Transverse colon (tissue), 4 donors: Measurements from ENCODE around the gene TLR4. TPM values are rescaled to one million over a fixed set of nuclear protein-coding genes. Genes with fewer than 3 reads are reported as not detected.

ENCODE experiments used
- DNase-seq: peaks from one replicate; pipeline ENCODE4 v3.0.0-alpha.2; 2019
- H3K27ac ChIP-seq, 4 donors: fragments of 200-600 bp; sonication (generic); 2 replicates each; pipeline ENCODE4 v1.5.1; 2016 to 2018; ENCODE audit warnings: inconsistent platforms in 4 of 4
- H3K27me3 ChIP-seq: fragments of 200-600 bp; sonication (generic); 2 replicates; pipeline ENCODE4 v1.5.1; 2017; ENCODE audit warnings: inconsistent platforms
- H3K36me3 ChIP-seq, 4 donors: fragments of 200-600 bp; sonication (generic); 2 replicates each; pipeline ENCODE4 v1.5.1; 2017 to 2019; ENCODE audit warnings: inconsistent platforms in 4 of 4
- H3K4me1 ChIP-seq, 4 donors: fragments of 200-600 bp; sonication (generic); 2 replicates each; pipeline ENCODE4 v1.5.1; 2017 to 2020; ENCODE audit warnings: inconsistent platforms in 4 of 4
- H3K4me3 ChIP-seq, 4 donors: fragments of 200-600 bp; sonication (generic); 1 replicate in 1 of 4; 2 replicates in 3 of 4; pipeline versions ENCODE4 v1.5.1 to v1.6.1; 2017 to 2019; ENCODE audit warnings: inconsistent platforms in 4 of 4
- H3K9me3 ChIP-seq, 2 donors: fragments of 200-600 bp; sonication (generic); 2 replicates each; pipeline ENCODE4 v1.5.1; 2017 to 2019; ENCODE audit warnings: inconsistent platforms in 2 of 2
- CTCF ChIP-seq, 5 experiments: fragments of 200-600 bp in 3 of 5; fragments of 450-650 bp in 2 of 5; sonication (generic) in 3 of 5; IDR thresholded peaks; 1 replicate in 2 of 5; 2 replicates in 3 of 5; pipeline ENCODE4 v1.5.1; 2016 to 2017; ENCODE audit warnings: antibody characterized with exemption in 5 of 5, inconsistent platforms in 3 of 5, mild to moderate bottlenecking in 2 of 5, moderate library complexity in 1 of 5
- EP300 ChIP-seq: sonication (generic); formaldehyde crosslinking; IDR thresholded peaks from one replicate; pipeline ENCODE4 v1.6.1; 2017; ENCODE audit warnings: antibody characterized with exemption, low read depth
- POLR2A ChIP-seq: fragments of 450-650 bp; IDR thresholded peaks from one replicate; pipeline ENCODE4 v1.6.1; 2016; ENCODE audit warnings: antibody characterized with exemption, mild to moderate bottlenecking, moderate library complexity
- POLR2AphosphoS5 ChIP-seq, 3 donors: sonication (generic); formaldehyde crosslinking; IDR thresholded peaks; one replicate each; pipeline ENCODE4 v1.6.1; 2016; ENCODE audit warnings: antibody characterized with exemption in 3 of 3
- WGBS, 2 donors: methylation state at CpG; one replicate each; pipeline ENCODE4 v1.1.5; 2018; ENCODE audit warnings: low coverage in 1 of 2; 5-methylcytosine and 5-hydroxymethylcytosine counted together
- in situ Hi-C, 4 donors: fragments of 200-750 bp; cut with MboI; loops; one replicate each; pipeline versions ENCODE4 v1.15.0 to v1.15.1; 2017; ENCODE audit warnings: low sequenced_read_pairs in 3 of 4, low pct_ligation_motif_present in 1 of 4, low pct_unique_long_range_greater_than_20kb in 1 of 4
- intact Hi-C: fragments of 100-400 bp; cut with DNase I; formaldehyde crosslinking; loops from one replicate; pipeline ENCODE4 v1.15.1; 2023; ENCODE audit warnings: low total_unique reads
- total RNA-seq, 4 donors: library from RNA; depleted of rRNA; stranded (reverse); fragments of >200 nt; gene quantifications; one replicate each; pipeline ENCODE4 v1.1.0, GENCODE V29; 2016

TLR4 gene
- total RNA-seq, 4 donors from 2014 or later = 2.2 to 12.4 (median 6.5) TPM

DNA sequence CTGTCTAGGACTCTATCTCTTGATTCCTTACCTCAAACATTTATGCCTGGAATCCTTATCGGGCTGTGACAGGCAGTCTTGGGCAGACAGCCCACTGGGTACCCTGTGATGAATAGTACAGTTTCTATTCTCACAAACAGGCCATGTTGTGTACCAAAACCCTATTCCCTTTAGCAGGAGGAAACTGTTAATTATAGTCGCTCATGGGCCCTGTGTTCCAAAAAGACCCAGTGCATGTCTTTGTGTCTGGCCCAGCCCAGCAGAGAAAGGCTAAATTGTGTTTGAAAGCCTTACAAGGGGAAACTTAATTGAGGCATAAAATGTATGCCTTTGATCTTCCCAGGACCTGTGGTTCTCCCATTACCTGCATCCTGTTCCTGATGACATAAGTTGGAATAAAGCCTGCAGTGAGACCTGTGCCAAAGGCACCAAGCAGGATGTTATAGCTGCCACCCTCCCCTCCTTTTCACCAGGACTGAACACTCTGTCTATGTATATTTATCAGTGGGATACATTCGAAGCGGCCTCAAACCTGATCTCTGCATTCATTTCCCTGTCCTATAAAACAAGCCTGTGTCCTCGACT is 43.3 kb downstream of the TLR4 start:
- intact Hi-C loops = no loop called here
- TF ChIP-seq CTCF (IDR thresholded peaks at IDR 0.05) = no peak
- TF ChIP-seq POLR2AphosphoS5 (IDR thresholded peaks at IDR 0.05) = no peak
- TF ChIP-seq POLR2A = no peak
- TF ChIP-seq EP300 = no peak
- in situ Hi-C loops = no loop called here
- WGBS, 2 donors = 43 to 55% methylated on average over 5 of the region's 5 CpGs
- Histone ChIP-seq H3K27ac (no peak overlapping the region), H3K27me3 (peaks cover 20% of the 10 kb centered on the region), H3K36me3 (no peaks in the 10 kb centered on the region), H3K4me3 (no peak overlapping the region), H3K9me3 (no peaks in the 10 kb centered on the region), H3K4me1 (peaks cover 0 to 12% (median 3%) of the 10 kb centered on the region in 4 donors)
- no peak for DNase-seq

DNA sequence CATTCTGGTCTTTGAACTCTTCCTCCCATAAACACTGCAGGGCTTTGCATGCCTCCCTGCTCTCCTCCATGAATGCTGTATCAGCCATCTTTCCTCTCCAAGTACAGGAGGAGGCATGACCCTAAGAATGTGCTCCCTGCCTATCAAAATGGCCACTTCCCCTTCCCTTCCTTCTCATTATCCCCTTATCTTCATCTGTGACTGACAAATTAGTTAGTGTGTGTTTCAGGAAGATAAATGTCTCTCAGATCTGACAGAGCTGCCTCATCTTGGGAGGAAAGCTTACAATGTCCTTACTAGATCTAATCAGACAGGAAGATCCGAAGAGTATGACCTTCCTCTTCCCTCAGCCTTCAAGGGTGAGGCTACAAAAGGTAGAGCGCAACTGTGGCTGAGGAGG is 46.2 kb downstream of the TLR4 start:
- no peak for DNase-seq
- Histone ChIP-seq H3K36me3 (no peaks in the 10 kb centered on the region), H3K27ac (no peak overlapping the region), H3K4me3 (no peak overlapping the region), H3K9me3 (no peaks in the 10 kb centered on the region), H3K27me3 (peaks cover 4% of the 10 kb centered on the region), H3K4me1 (no peaks in the 10 kb centered on the region)
- intact Hi-C loops = no loop called here
- in situ Hi-C loops = loop anchor here in 1 of 4 donors (25.0 kb wide), 1 partner anchor 88 kb away; no protein-coding TSS in a partner anchor
- no peak for TF ChIP-seq POLR2A
- no peak for TF ChIP-seq CTCF (IDR thresholded peaks at IDR 0.05)
- TF ChIP-seq EP300 = no peak
- no peak for TF ChIP-seq POLR2AphosphoS5 (IDR thresholded peaks at IDR 0.05)
- WGBS, 2 donors = 70% methylated on average over 2 of the region's 2 CpGs; no CpG with 5 or more reads in 1 of the 2 donors

- no peaks in the 10 kb centered on the region for H3K27me3 ChIP-seq
- no peak overlapping the region for H3K4me3 ChIP-seq
- no peak for DNase-seq
- H3K36me3 ChIP-seq = no peaks in the 10 kb centered on the region
- H3K4me1 ChIP-seq = no peaks in the 10 kb centered on the region
- no peaks in the 10 kb centered on the region for H3K9me3 ChIP-seq
- intact Hi-C loops (no loop called here), in situ Hi-C loops (loop anchor here in 1 of 4 donors (25.0 kb wide), 1 partner anchor 91 kb away; no protein-coding TSS in a partner anchor)
- 89 to 100% methylated on average over 2 of the region's 2 CpGs for WGBS, 2 donors
- TF ChIP-seq POLR2A = no peak
- no peak for TF ChIP-seq CTCF (IDR thresholded peaks at IDR 0.05)
- TF ChIP-seq EP300 = no peak
- no peak for TF ChIP-seq POLR2AphosphoS5 (IDR thresholded peaks at IDR 0.05)
- no peak overlapping the region for H3K27ac ChIP-seq
These were observed 48.7 kb downstream of the TLR4 start for GRCh38 chr9:117752894-117753293.

GRCh38 chr9:117757561-117758190 is 53.5 kb downstream of the TLR4 start:
- no peak for DNase-seq
- in situ Hi-C loops = loop anchor here in 1 of 4 donors (25.0 kb wide), 1 partner anchor 95 kb away; no protein-coding TSS in a partner anchor
- 83 to 87% methylated on average over 3 to 4 of the region's 5 CpGs for WGBS, 2 donors
- Histone ChIP-seq H3K36me3 (no peaks in the 10 kb centered on the region), H3K4me3 (no peak overlapping the region), H3K27ac (no peak overlapping the region), H3K27me3 (no peaks in the 10 kb centered on the region), H3K9me3 (no peaks in the 10 kb centered on the region), H3K4me1 (no peaks in the 10 kb centered on the region)
- TF ChIP-seq POLR2AphosphoS5 (IDR thresholded peaks at IDR 0.05) (no peak), CTCF (IDR thresholded peaks at IDR 0.05) (no peak), POLR2A (no peak), EP300 (no peak)
- intact Hi-C loops = no loop called here
